OCI-LY7 (cell line): ENCODE results near the gene MRC1. TPM values are rescaled to one million over a fixed set of nuclear protein-coding genes. Genes with fewer than 3 reads are reported as not detected.

ENCODE experiments used
- BruUV-seq: library from RNA; stranded (reverse); fragments of 400-500 nt; replicated peaks from 2 replicates; lab custom pipeline; 2021; lab: Mats Ljungman, UMichigan
- CTCF ChIA-PET: fragments of 300-600 bp; sonication (Branson Sonifier 250); formaldehyde crosslinking; loops from one replicate; lab custom pipeline; 2022; ENCODE audit warnings: antibody characterized with exemption; ENCODE audit not compliant: unreplicated experiment; lab: Charles Lee
- POLR2A ChIA-PET: fragments of 300-600 bp; sonication (Branson Sonifier 250); formaldehyde crosslinking; loops from one replicate; lab custom pipeline; 2022; ENCODE audit warnings: antibody characterized with exemption; lab: Charles Lee
- DNase-seq: peaks from one replicate; pipeline ENCODE4 v3.0.0-alpha.2; 2015; ENCODE audit warnings: low spot score
- H2AFZ ChIP-seq: fragments of 200-600 bp; sonication (generic), shearing (Covaris generic); 2 replicates; pipeline ENCODE4 v1.6.1; 2014; ENCODE audit warnings: mild to moderate bottlenecking, antibody characterized with exemption, low read length, moderate library complexity
- H3K27ac ChIP-seq: fragments of 200-600 bp; sonication (generic); 2 replicates; pipeline ENCODE4 v1.5.1; 2014; ENCODE audit warnings: mixed run types, low read depth, mild to moderate bottlenecking, moderate library complexity, low read length, inconsistent platforms; ENCODE audit not compliant: poor library complexity, severe bottlenecking
- H3K36me3 ChIP-seq: fragments of 200-600 bp; sonication (generic); 2 replicates; pipeline ENCODE4 v1.6.1; 2014; ENCODE audit warnings: mild to moderate bottlenecking, antibody characterized with exemption, low read length, moderate library complexity, mixed read lengths; ENCODE audit not compliant: insufficient read depth
- H3K4me1 ChIP-seq: fragments of 200-600 bp; sonication (generic); 2 replicates; pipeline ENCODE4 v1.5.1; 2014; ENCODE audit warnings: mild to moderate bottlenecking, low read length; ENCODE audit not compliant: insufficient read depth, poor library complexity, severe bottlenecking
- H3K4me2 ChIP-seq: fragments of 200-600 bp; sonication (generic); 2 replicates; pipeline ENCODE4 v1.6.1; 2014; ENCODE audit warnings: mild to moderate bottlenecking, low read length
- H3K4me3 ChIP-seq: fragments of 200-600 bp; sonication (generic); 2 replicates; pipeline ENCODE4 v1.5.1; 2014; ENCODE audit warnings: mild to moderate bottlenecking, low read depth, low read length; ENCODE audit not compliant: poor library complexity, severe bottlenecking
- H3K79me2 ChIP-seq: fragments of 200-600 bp; sonication (generic); 2 replicates; pipeline ENCODE4 v1.6.1; 2016; ENCODE audit warnings: low read depth, mild to moderate bottlenecking, low read length, moderate library complexity, mixed read lengths; ENCODE audit not compliant: insufficient read depth
- H3K9me2 ChIP-seq: fragments of 200-600 bp; sonication (generic); 2 replicates; pipeline ENCODE4 v1.6.1; 2016; ENCODE audit warnings: mild to moderate bottlenecking, low read length, mixed read lengths; ENCODE audit not compliant: insufficient read depth
- H3K9me3 ChIP-seq: fragments of 200-600 bp; sonication (generic); 2 replicates; pipeline ENCODE4 v1.6.1; 2014; ENCODE audit warnings: mild to moderate bottlenecking, mixed run types, low read length, mixed read lengths
- H4K20me1 ChIP-seq: fragments of 200-600 bp; sonication (generic); 2 replicates; pipeline ENCODE4 v1.6.1; 2014; ENCODE audit warnings: mild to moderate bottlenecking, antibody characterized with exemption, low read length, moderate library complexity, mixed read lengths; ENCODE audit not compliant: insufficient read depth
- EZH2phosphoT487 ChIP-seq: fragments of 200-600 bp; sonication (generic); IDR thresholded peaks from 2 replicates; pipeline ENCODE4 v1.6.1; 2018; ENCODE audit warnings: low read depth, borderline replicate concordance, mild to moderate bottlenecking, mixed run types, antibody characterized with exemption, low read length, moderate library complexity, mixed read lengths
- intact Hi-C: fragments of 100-400 bp; cut with micrococcal nuclease; formaldehyde crosslinking; loops from one replicate; pipeline ENCODE4 v1.10.0; 2022; ENCODE audit not compliant: unreplicated experiment
- total RNA-seq, 2 experiments: library from RNA; depleted of rRNA in 1 of 2; stranded (reverse); fragments of >200 nt in 1 of 2; shearing (Covaris generic) in 1 of 2; gene quantifications; 2 replicates each; pipeline ENCODE4 v1.2.3, GENCODE V29; 2014 to 2022
- TF ChIP-seq, protein P1 (sequence below): fragments of 200-600 bp; sonication (generic); conservative IDR thresholded peaks from 2 replicates; pipeline ENCODE4 v1.5.1; 2014; ENCODE audit warnings: mild to moderate bottlenecking, antibody characterized with exemption, low read length, moderate library complexity, mixed read lengths

The MRC1 gene
- total RNA-seq, 2 experiments from 2014 or later: not detected

DNA sequence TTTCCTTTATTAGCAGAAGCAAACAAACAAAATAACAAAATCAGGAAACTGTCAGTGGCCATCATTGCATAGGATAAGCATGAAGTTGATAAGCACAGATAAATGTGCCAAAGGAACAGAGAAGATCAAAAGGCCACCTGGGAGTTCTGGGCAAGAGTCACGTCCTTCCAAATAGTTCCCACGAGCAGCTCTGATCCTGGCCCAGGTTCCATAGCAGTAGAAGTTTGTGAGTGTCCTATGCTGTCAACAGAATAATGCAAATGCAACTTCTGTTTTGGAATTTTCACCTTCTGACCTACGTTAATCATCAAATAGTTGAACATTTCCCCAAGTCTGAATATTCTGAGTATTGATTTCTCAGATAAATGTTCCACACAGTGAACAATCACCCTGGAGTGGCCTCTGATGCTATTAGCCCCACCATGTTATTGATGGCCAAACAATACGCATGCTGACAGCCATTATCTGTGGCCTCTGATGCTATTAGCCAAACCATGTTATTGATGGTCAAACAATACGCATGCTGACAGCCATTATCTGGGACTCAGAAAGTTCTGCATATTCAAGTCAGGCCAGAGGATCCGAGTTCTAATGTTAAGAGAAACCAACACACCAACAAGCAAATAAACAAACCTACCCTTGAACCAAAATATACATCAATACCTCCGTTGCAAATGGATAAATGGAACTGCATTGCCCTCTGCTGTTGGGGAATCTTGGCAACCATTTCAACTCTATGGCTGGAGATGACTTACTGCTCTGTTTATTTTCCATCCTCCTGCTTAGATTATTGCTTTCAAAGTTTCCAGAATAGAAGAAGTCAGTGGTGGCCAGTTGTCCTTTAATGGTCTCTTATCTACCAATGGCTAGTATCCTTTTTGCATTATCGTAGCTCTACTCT, 63.3 kb downstream of the MRC1 start:
- intact Hi-C loops: no loop called here
- Histone ChIP-seq H4K20me1 (no peaks in the 10 kb centered on the region), H3K4me2 (no peak overlapping the region), H3K36me3 (no peaks in the 10 kb centered on the region), H3K4me1 (no peaks in the 10 kb centered on the region), H3K9me2 (no peaks in the 10 kb centered on the region), H3K4me3 (no peak overlapping the region), H3K79me2 (no peaks in the 10 kb centered on the region), H3K27ac (no peak overlapping the region), H3K9me3 (no peaks in the 10 kb centered on the region), H2AFZ (no peak overlapping the region)
- TF ChIP-seq, protein P1, sequence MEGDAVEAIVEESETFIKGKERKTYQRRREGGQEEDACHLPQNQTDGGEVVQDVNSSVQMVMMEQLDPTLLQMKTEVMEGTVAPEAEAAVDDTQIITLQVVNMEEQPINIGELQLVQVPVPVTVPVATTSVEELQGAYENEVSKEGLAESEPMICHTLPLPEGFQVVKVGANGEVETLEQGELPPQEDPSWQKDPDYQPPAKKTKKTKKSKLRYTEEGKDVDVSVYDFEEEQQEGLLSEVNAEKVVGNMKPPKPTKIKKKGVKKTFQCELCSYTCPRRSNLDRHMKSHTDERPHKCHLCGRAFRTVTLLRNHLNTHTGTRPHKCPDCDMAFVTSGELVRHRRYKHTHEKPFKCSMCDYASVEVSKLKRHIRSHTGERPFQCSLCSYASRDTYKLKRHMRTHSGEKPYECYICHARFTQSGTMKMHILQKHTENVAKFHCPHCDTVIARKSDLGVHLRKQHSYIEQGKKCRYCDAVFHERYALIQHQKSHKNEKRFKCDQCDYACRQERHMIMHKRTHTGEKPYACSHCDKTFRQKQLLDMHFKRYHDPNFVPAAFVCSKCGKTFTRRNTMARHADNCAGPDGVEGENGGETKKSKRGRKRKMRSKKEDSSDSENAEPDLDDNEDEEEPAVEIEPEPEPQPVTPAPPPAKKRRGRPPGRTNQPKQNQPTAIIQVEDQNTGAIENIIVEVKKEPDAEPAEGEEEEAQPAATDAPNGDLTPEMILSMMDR: peak; percentile 35
- no peak for TF ChIP-seq EZH2phosphoT487
- DNase-seq: peak; percentile 1
- ChIA-PET POLR2A (interaction anchor here (0.6 kb wide), 1 partner anchor 630 kb away, joined by 9 read pairs; no protein-coding TSS in a partner anchor), CTCF (no interaction called here)
- no TSS peak for BruUV-seq

DNA sequence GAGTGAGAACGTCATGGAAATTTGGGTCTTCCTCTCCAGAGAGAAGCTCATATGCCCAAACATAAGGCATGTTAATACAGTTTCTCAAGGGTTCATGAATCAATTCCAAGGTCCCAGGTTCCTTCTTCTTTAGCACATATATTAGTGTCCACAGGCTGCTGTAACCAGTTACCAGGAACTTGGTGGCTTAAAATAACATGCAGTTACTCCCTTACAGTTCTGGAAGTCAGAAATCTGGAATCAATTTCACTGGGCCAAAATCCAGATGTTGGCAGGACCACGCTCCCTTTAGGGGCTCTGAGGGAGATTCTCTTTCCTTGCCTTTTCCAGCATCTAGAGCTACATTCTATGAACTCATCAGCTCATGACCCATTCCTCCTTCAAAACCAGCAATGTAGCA, 64.8 kb downstream of the MRC1 start:
- no peaks in the 10 kb centered on the region for H3K9me2 ChIP-seq
- no peaks in the 10 kb centered on the region for H3K79me2 ChIP-seq
- no peaks in the 10 kb centered on the region for H4K20me1 ChIP-seq
- no peak for TF ChIP-seq EZH2phosphoT487
- TF ChIP-seq, protein P1: no peak
- no peaks in the 10 kb centered on the region for H3K36me3 ChIP-seq
- no peak overlapping the region for H3K4me3 ChIP-seq
- BruUV-seq: no TSS peak
- CTCF ChIA-PET: interaction anchor here (0.5 kb wide), 1 partner anchor 1994 kb away, joined by 3 read pairs; no protein-coding TSS in a partner anchor
- no peak for DNase-seq
- H3K4me1 ChIP-seq: no peaks in the 10 kb centered on the region
- intact Hi-C loops: no loop called here
- no peaks in the 10 kb centered on the region for H3K9me3 ChIP-seq
- no peak overlapping the region for H2AFZ ChIP-seq
- H3K4me2 ChIP-seq: no peak overlapping the region
- no peak overlapping the region for H3K27ac ChIP-seq
- POLR2A ChIA-PET: interaction anchor here (0.6 to 1.0 kb wide), 2 partner anchors 29 to 51 kb away, joined by 3 read pairs; no protein-coding TSS in a partner anchor

DNA sequence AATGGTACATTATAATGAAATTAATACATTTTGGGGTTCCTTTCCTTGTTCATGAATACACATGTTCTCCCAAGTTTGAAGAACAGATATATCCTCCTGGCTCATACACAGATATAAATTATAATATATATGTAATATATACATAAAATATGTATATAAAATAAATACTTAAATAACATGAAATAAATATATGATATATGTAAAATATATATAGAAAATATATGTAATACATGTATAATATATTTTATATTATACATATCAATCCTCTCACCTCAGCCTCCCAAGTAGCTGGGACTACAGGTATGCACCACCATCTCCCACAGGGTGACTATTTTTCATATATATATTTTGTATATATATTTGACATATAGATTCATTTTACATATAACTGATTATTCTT, 68.0 kb downstream of the MRC1 start:
- DNase-seq: no peak
- no TSS peak for BruUV-seq
- Histone ChIP-seq H3K9me3 (no peaks in the 10 kb centered on the region), H3K27ac (no peak overlapping the region), H2AFZ (no peak overlapping the region), H3K4me2 (no peak overlapping the region), H3K4me1 (no peaks in the 10 kb centered on the region), H3K36me3 (no peaks in the 10 kb centered on the region), H4K20me1 (no peaks in the 10 kb centered on the region), H3K4me3 (no peak overlapping the region), H3K79me2 (no peaks in the 10 kb centered on the region), H3K9me2 (no peaks in the 10 kb centered on the region)
- TF ChIP-seq EZH2phosphoT487: no peak
- TF ChIP-seq, protein P1: no peak
- POLR2A ChIA-PET: no interaction called here
- intact Hi-C loops: no loop called here
- CTCF ChIA-PET: no interaction called here
